HG02870 (cell line): Measurements from ENCODE around the gene BRINP1.

Experiments used
- ATAC-seq: cut with Tn5 transposase; IDR thresholded peaks from one replicate; pipeline ENCODE4 v1.9.1; 2021; ENCODE audit warnings: mild to moderate bottlenecking, moderate library complexity; ENCODE audit not compliant: unreplicated experiment

Gene BRINP1

DNA sequence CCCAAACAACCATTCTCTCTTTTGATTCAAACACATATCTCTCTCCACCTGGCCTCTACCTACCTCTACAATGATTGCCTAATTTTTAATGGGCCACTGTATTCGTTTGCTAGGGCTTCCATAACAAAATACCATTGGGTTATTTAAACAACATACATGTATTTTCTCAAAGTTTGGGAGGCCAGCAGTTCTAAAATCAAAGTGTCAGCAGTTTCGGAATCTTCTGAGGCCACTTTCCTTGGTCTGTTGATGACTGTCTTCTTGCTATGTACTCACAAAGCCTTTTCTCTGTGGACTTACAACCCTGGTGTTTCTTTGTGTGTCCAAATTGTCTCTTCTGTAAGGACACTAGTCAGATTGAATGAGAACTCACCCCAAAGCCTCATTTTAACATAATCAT, 214.7 kb downstream of the BRINP1 start:
- no peak for ATAC-seq

DNA sequence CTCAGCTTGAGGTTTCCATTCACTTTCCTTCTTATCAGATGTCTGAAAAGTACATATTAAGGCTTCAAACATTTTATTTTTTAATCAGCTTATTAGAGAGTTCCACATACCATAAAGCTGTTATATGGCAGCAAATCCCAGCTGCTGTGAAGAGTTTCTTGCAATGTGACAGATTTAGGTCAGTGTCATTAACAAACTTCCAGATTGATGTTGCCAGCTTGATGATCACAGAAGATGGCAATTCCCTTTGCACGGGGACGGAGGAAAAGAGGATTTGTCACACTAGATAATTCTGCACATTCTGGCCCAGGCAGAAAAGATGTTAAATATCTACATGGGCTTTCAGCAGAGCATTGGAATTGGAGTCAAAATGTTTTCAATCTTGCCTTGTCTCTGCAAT, 215.8 kb downstream of the BRINP1 start:
- ATAC-seq, result no peak

DNA sequence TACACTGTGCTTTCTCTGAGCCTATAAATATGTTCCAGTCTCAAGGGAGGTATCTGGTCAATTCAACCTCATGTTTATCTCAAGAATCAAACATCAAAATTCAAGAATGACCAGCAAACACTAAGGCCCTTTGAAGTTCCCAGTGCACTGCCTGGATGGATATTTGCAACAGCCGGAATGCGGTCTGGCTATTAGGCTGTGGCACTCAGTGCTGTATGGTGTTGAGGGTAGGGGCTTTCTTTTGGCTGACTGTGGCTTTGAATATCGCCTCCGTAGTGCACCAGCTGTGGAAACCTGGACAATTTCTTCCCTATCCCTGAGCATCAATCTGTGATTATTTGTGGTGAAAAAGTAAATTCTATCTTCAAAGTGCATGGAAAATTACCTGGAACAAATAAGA, 220.4 kb downstream of the BRINP1 start:
- ATAC-seq, result no peak

DNA sequence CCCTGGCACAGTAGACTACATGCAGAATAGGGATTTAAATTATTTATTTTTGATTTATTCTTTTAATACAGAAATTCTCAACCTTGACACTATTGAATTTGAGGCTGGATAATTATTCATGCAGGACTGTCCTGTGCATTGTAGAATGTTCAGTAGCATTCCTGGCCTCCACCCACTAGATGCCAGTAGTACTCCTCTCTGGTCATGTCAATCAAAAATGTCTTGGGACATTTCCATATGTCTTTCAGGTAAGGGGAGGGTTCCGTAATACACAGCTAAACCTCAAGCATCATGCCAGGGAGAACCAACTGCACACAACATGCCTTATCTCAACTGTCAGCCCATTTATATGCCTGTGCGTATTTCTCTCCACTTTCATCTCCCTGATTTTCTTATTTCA, 231.8 kb downstream of the BRINP1 start:
- no peak for ATAC-seq

- ATAC-seq, result no peak
These were observed 243.2 kb downstream of the BRINP1 start for GRCh38 chr9:119126040-119126439.

- no peak for ATAC-seq
These were observed 247.3 kb downstream of the BRINP1 start for GRCh38 chr9:119121899-119122298.

GRCh38 chr9:119117409-119117808, 251.8 kb downstream of the BRINP1 start:
- no peak for ATAC-seq
